H1 (cell line): ENCODE data around the gene RAET1E.

Source experiments
- EP300 ChIP-seq, 2 experiments: IDR thresholded peaks; 1 replicate in 1 of 2; 2 replicates in 1 of 2; pipeline ENCODE4 v1.6.1; 2011 to 2012; ENCODE audit warnings: low read depth in 2 of 2, low read length in 2 of 2, mild to moderate bottlenecking in 2 of 2, borderline replicate concordance in 1 of 2, inconsistent platforms in 1 of 2, moderate library complexity in 1 of 2
- PHF8 ChIP-seq: fragments of 200-600 bp; sonication (generic); conservative IDR thresholded peaks from 2 replicates; pipeline ENCODE4 v1.7.1; 2012; ENCODE audit warnings: low read depth, mild to moderate bottlenecking, inconsistent platforms, low read length, moderate library complexity
- RAD21 ChIP-seq, 2 experiments: IDR thresholded peaks in 1 of 2; conservative IDR thresholded peaks in 1 of 2; 2 replicates each; pipeline ENCODE4 v1.6.1; 2011; ENCODE audit warnings: low read depth in 2 of 2, low read length in 2 of 2, improper control_type of control experiment in 1 of 2, inconsistent platforms in 1 of 2, mild to moderate bottlenecking in 1 of 2, moderate library complexity in 1 of 2
- SAP30 ChIP-seq: fragments of 300-600 bp; sonication (generic); IDR thresholded peaks from 2 replicates; pipeline ENCODE4 v1.7.1; 2012; ENCODE audit warnings: low read length, moderate library complexity, mild to moderate bottlenecking, inconsistent platforms; ENCODE audit not compliant: insufficient read depth, insufficient replicate concordance
- TF ChIP-seq, protein P1 (sequence below): IDR thresholded peaks from 2 replicates; pipeline ENCODE4 v1.6.1; 2012; ENCODE audit warnings: inconsistent platforms
- TF ChIP-seq, protein P2 (sequence below): IDR thresholded peaks from 2 replicates; pipeline ENCODE4 v1.6.1; 2012; ENCODE audit warnings: inconsistent platforms

- no peak for TF ChIP-seq SAP30
- no peak for TF ChIP-seq RAD21 (IDR thresholded peaks at IDR 0.05 in 1 of 2, conservative IDR thresholded peaks at IDR 0.05 in 1 of 2; ENCODE audit: low read depth in 2 of 2, low read length in 2 of 2)
- TF ChIP-seq, protein P1, sequence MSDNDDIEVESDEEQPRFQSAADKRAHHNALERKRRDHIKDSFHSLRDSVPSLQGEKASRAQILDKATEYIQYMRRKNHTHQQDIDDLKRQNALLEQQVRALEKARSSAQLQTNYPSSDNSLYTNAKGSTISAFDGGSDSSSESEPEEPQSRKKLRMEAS: no peak
- TF ChIP-seq, protein P2, sequence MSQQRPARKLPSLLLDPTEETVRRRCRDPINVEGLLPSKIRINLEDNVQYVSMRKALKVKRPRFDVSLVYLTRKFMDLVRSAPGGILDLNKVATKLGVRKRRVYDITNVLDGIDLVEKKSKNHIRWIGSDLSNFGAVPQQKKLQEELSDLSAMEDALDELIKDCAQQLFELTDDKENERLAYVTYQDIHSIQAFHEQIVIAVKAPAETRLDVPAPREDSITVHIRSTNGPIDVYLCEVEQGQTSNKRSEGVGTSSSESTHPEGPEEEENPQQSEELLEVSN: no peak
- TF ChIP-seq EP300 (IDR thresholded peaks at IDR 0.05; ENCODE audit: borderline replicate concordance in 1 of 2, low read depth in 2 of 2, low read length in 2 of 2): no peak
- no peak for TF ChIP-seq PHF8
These were observed 27.0 kb upstream of the RAET1E start for GRCh38 chr6:149924933-149925252.
